HEK293 (cell line): Measurements from ENCODE around the gene TPD52L1.

Source experiments
- KLF10 ChIP-seq: fragments of 450-650 bp; IDR thresholded peaks from 2 replicates; pipeline ENCODE4 v1.5.1; 2018; ENCODE audit warnings: missing biosample characterization, mild to moderate bottlenecking, missing genetic modification characterization
- KLF7 ChIP-seq: fragments of 450-650 bp; formaldehyde crosslinking; IDR thresholded peaks from 2 replicates; pipeline ENCODE4 v1.5.1; 2016; ENCODE audit warnings: missing biosample characterization, missing genetic modification characterization, borderline replicate concordance
- ZBTB21 ChIP-seq: fragments of 450-650 bp; formaldehyde crosslinking; IDR thresholded peaks from 2 replicates; pipeline ENCODE4 v1.5.1; 2017; ENCODE audit warnings: missing biosample characterization, missing genetic modification characterization
- ZNF747 ChIP-seq: fragments of 450-650 bp; formaldehyde crosslinking; IDR thresholded peaks from 2 replicates; pipeline ENCODE4 v1.5.1; 2016; ENCODE audit warnings: missing biosample characterization, missing genetic modification characterization
- TF ChIP-seq, protein P1 (sequence below): fragments of 450-650 bp; formaldehyde crosslinking; IDR thresholded peaks from 2 replicates; pipeline ENCODE4 v1.5.1; 2016; ENCODE audit warnings: missing biosample characterization, missing genetic modification characterization
- TF ChIP-seq, protein P2 (sequence below): fragments of 450-650 bp; formaldehyde crosslinking; IDR thresholded peaks from 2 replicates; pipeline ENCODE4 v1.5.1; 2017; ENCODE audit warnings: missing biosample characterization, mild to moderate bottlenecking, missing genetic modification characterization, moderate library complexity
- TF ChIP-seq, protein P3 (sequence below): fragments of 450-650 bp; formaldehyde crosslinking; IDR thresholded peaks from 2 replicates; pipeline ENCODE4 v1.5.1; 2016; ENCODE audit warnings: missing biosample characterization, missing genetic modification characterization, low read depth

DNA sequence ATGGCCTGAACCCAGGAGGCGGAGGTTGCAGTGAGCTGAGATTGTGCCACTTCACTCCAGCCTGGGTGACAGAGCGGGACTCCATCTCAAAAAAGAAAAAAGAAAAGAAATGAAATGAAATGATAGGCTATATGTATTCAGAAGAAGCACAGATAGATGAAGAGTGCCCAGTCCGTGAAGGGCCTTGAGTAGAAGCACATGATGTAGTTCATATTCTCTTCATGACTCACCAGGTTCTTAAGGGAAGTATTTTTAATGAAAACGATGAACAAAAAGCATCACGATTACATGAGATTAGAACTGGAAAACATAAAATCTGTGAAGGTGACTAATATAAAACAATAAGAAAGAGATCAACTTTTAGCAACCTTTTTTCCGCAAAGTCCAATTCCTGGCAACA is 29.8 kb downstream of the TPD52L1 start:
- TF ChIP-seq, protein P1, sequence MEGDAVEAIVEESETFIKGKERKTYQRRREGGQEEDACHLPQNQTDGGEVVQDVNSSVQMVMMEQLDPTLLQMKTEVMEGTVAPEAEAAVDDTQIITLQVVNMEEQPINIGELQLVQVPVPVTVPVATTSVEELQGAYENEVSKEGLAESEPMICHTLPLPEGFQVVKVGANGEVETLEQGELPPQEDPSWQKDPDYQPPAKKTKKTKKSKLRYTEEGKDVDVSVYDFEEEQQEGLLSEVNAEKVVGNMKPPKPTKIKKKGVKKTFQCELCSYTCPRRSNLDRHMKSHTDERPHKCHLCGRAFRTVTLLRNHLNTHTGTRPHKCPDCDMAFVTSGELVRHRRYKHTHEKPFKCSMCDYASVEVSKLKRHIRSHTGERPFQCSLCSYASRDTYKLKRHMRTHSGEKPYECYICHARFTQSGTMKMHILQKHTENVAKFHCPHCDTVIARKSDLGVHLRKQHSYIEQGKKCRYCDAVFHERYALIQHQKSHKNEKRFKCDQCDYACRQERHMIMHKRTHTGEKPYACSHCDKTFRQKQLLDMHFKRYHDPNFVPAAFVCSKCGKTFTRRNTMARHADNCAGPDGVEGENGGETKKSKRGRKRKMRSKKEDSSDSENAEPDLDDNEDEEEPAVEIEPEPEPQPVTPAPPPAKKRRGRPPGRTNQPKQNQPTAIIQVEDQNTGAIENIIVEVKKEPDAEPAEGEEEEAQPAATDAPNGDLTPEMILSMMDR (tag by site-specific recombination) = no peak
- TF ChIP-seq ZBTB21 = no peak
- TF ChIP-seq, protein P2, sequence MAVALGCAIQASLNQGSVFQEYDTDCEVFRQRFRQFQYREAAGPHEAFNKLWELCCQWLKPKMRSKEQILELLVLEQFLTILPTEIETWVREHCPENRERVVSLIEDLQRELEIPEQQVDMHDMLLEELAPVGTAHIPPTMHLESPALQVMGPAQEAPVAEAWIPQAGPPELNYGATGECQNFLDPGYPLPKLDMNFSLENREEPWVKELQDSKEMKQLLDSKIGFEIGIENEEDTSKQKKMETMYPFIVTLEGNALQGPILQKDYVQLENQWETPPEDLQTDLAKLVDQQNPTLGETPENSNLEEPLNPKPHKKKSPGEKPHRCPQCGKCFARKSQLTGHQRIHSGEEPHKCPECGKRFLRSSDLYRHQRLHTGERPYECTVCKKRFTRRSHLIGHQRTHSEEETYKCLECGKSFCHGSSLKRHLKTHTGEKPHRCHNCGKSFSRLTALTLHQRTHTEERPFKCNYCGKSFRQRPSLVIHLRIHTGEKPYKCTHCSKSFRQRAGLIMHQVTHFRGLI = no peak
- no peak for TF ChIP-seq ZNF747 (tag by site-specific recombination)
- TF ChIP-seq, protein P3, sequence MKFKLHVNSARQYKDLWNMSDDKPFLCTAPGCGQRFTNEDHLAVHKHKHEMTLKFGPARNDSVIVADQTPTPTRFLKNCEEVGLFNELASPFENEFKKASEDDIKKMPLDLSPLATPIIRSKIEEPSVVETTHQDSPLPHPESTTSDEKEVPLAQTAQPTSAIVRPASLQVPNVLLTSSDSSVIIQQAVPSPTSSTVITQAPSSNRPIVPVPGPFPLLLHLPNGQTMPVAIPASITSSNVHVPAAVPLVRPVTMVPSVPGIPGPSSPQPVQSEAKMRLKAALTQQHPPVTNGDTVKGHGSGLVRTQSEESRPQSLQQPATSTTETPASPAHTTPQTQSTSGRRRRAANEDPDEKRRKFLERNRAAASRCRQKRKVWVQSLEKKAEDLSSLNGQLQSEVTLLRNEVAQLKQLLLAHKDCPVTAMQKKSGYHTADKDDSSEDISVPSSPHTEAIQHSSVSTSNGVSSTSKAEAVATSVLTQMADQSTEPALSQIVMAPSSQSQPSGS (tag by site-specific recombination) = no peak
- no peak for TF ChIP-seq KLF7 (tag by site-specific recombination)
- TF ChIP-seq KLF10 = no peak
